Mucosa of descending colon (tissue), 3 donors: ENCODE measurements around the gene ZNF512B. TPM values are rescaled to one million over a fixed set of nuclear protein-coding genes. Genes with fewer than 3 reads are reported as not detected.

Experiments used
- ATAC-seq: fragments of 200-7000 bp; cut with Tn5 transposase; one replicate; pipeline ENCODE4 v1.9.1; 2020; ENCODE audit warnings: mild to moderate bottlenecking, moderate library complexity
- DNase-seq, 3 donors: peaks; one replicate each; pipeline ENCODE4 v3.0.0-alpha.2; 2020
- H3K36me3 ChIP-seq: fragments of 200-600 bp; one replicate; pipeline ENCODE4 v1.8.0; 2021; ENCODE audit warnings: low read depth, mild to moderate bottlenecking
- H3K4me1 ChIP-seq: fragments of 200-600 bp; one replicate; pipeline ENCODE4 v1.8.0; 2021; ENCODE audit warnings: low read depth, mild to moderate bottlenecking
- H3K4me3 ChIP-seq: fragments of 200-600 bp; one replicate; pipeline ENCODE4 v1.8.0; 2021; ENCODE audit warnings: mild to moderate bottlenecking
- H3K9me3 ChIP-seq: fragments of 200-600 bp; one replicate; pipeline ENCODE4 v1.8.0; 2021; ENCODE audit warnings: mild to moderate bottlenecking
- CTCF ChIP-seq: fragments of 200-600 bp; IDR thresholded peaks from one replicate; pipeline ENCODE4 v1.8.0; 2022; ENCODE audit warnings: antibody characterized with exemption, mild to moderate bottlenecking
- intact Hi-C, 2 donors: fragments of 100-400 bp; cut with DNase I in 1 of 2; cut with micrococcal nuclease in 1 of 2; formaldehyde crosslinking; loops; one replicate each; pipeline versions ENCODE4 v1.11.0 to v1.11.1; 2022; cut with DNase I, micrococcal nuclease
- total RNA-seq, 3 donors: library from RNA; stranded (reverse); fragmentation: NEBNext Ultra II Directional in 2 of 3; extraction: Animal tissue kit (Norgen Biotek cat#: 25700) in 2 of 3; gene quantifications; one replicate each; pipeline versions ENCODE4 v1.2.1 to v1.2.4, GENCODE V29; 2021 to 2023
- donor health status: DM: no; HTN: no; CAD: no; lungs with moderate emphysema.
- donor health status: DM: no; HTN: no; CAD: no.
- donor health status: DM: no; HTN: yes; CAD: no.

Gene ZNF512B
- total RNA-seq, 3 donors from 2014 or later, result 1.8 to 14.7 (median 3.9) TPM

GRCh38 chr20:63970714-63971431 is 1.1 kb upstream of the ZNF512B start:
- intact Hi-C loops, result loop anchor here (5.0 kb wide), 1 partner anchor 434 kb away; the partner anchor contains the start of gene PTK6 (in 2 of the 2)

GRCh38 chr20:63968928-63969760 is 586 bp downstream of the ZNF512B start:
- TF ChIP-seq CTCF, result no peak
- intact Hi-C loops, result no loop called here
- no peak for ATAC-seq
- Histone ChIP-seq H3K9me3 (no peaks in the 10 kb centered on the region), H3K4me1 (peaks cover 11% of the 10 kb centered on the region), H3K4me3 (peak overlapping the region; percentile 14), H3K36me3 (no peaks in the 10 kb centered on the region)
- peak; percentile 34 to 57 (median 47) for DNase-seq

More at GRCh38 chr20:63970714-63971431, 1.1 kb upstream of the ZNF512B start:
- ATAC-seq (no peak), DNase-seq (no peak)
- Histone ChIP-seq H3K4me1 (peaks cover 11% of the 10 kb centered on the region), H3K4me3 (no peak overlapping the region), H3K9me3 (no peaks in the 10 kb centered on the region), H3K36me3 (no peaks in the 10 kb centered on the region)
- TF ChIP-seq CTCF, result no peak

GRCh38 chr20:63968136-63968927 is 1.4 kb downstream of the ZNF512B start:
- ATAC-seq, result no peak
- Histone ChIP-seq H3K4me1 (peaks cover 11% of the 10 kb centered on the region), H3K36me3 (no peaks in the 10 kb centered on the region), H3K9me3 (no peaks in the 10 kb centered on the region), H3K4me3 (no peak overlapping the region)
- peak; percentile 9 to 34 (median 21) for DNase-seq
- intact Hi-C loops, result no loop called here
- no peak for TF ChIP-seq CTCF

GRCh38 chr20:63967330-63968135 is 2.2 kb downstream of the ZNF512B start:
- no peaks in the 10 kb centered on the region for H3K9me3 ChIP-seq
- intact Hi-C loops, result no loop called here
- no peak for TF ChIP-seq CTCF
- no peak overlapping the region for H3K4me3 ChIP-seq
- ATAC-seq, result no peak
- peaks cover 11% of the 10 kb centered on the region for H3K4me1 ChIP-seq
- DNase-seq, result peak; percentile 2 to 44 (median 23)
- H3K36me3 ChIP-seq, result no peaks in the 10 kb centered on the region

GRCh38 chr20:63966944-63967322 is 2.8 kb downstream of the ZNF512B start:
- no peak overlapping the region for H3K4me3 ChIP-seq
- no peaks in the 10 kb centered on the region for H3K9me3 ChIP-seq
- no peaks in the 10 kb centered on the region for H3K36me3 ChIP-seq
- ATAC-seq, result no peak
- DNase-seq, result peak in 1 of 3 donors; percentile 45
- intact Hi-C loops, result no loop called here
- peaks cover 11% of the 10 kb centered on the region for H3K4me1 ChIP-seq
- no peak for TF ChIP-seq CTCF
